Omental fat pad (tissue), 4 donors: Measurements from ENCODE around the gene PLN. TPM values are rescaled to one million over a fixed set of nuclear protein-coding genes. Genes with fewer than 3 reads are reported as not detected.

Experiments used
- ATAC-seq: fragments of 150-250 bp; one replicate; pipeline ENCODE4 v1.9.1; 2016; ENCODE audit warnings: mild to moderate bottlenecking, moderate library complexity; ENCODE audit not compliant: low FRiP score
- DNase-seq: peaks from one replicate; pipeline ENCODE4 v3.0.0-alpha.2; 2019; ENCODE audit warnings: low spot score
- total RNA-seq, 4 donors: library from RNA; depleted of rRNA; stranded (reverse); fragments of >200 nt; gene quantifications; one replicate each; pipeline ENCODE4 v1.1.0, GENCODE V29; 2016
- TF ChIP-seq, protein P1 (sequence below), 3 donors: fragments of 450-650 bp; IDR thresholded peaks; one replicate each; pipeline ENCODE4 v1.5.1; 2016 to 2017; ENCODE audit warnings: antibody characterized with exemption in 3 of 3, mild to moderate bottlenecking in 3 of 3, moderate library complexity in 2 of 3

Gene PLN
- total RNA-seq, 4 donors from 2014 or later, result 3.4 to 41.0 (median 3.8) TPM

- ATAC-seq, result no peak
- TF ChIP-seq, protein P1, sequence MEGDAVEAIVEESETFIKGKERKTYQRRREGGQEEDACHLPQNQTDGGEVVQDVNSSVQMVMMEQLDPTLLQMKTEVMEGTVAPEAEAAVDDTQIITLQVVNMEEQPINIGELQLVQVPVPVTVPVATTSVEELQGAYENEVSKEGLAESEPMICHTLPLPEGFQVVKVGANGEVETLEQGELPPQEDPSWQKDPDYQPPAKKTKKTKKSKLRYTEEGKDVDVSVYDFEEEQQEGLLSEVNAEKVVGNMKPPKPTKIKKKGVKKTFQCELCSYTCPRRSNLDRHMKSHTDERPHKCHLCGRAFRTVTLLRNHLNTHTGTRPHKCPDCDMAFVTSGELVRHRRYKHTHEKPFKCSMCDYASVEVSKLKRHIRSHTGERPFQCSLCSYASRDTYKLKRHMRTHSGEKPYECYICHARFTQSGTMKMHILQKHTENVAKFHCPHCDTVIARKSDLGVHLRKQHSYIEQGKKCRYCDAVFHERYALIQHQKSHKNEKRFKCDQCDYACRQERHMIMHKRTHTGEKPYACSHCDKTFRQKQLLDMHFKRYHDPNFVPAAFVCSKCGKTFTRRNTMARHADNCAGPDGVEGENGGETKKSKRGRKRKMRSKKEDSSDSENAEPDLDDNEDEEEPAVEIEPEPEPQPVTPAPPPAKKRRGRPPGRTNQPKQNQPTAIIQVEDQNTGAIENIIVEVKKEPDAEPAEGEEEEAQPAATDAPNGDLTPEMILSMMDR (IDR thresholded peaks at IDR 0.05), result no peak
- no peak for DNase-seq
Measured at GRCh38 chr6:118523216-118523615, 24.9 kb upstream of the PLN start.

- DNase-seq, result no peak
Measured at GRCh38 chr6:118524686-118525085, 23.4 kb upstream of the PLN start.

GRCh38 chr6:118525913-118526780 lies 21.9 kb upstream of the PLN start:
- TF ChIP-seq, protein P1 (IDR thresholded peaks at IDR 0.05), result no peak
- ATAC-seq, result no peak
- DNase-seq, result no peak

More at GRCh38 chr6:118524686-118525085, 23.4 kb upstream of the PLN start:
- TF ChIP-seq, protein P1 (IDR thresholded peaks at IDR 0.05), result no peak
- ATAC-seq, result no peak

GRCh38 chr6:118528129-118528528 lies 20.0 kb upstream of the PLN start:
- DNase-seq (no peak), ATAC-seq (no peak)
- TF ChIP-seq, protein P1 (IDR thresholded peaks at IDR 0.05), result no peak

GRCh38 chr6:118529756-118530155 lies 18.3 kb upstream of the PLN start:
- DNase-seq, result no peak
- no peak for ATAC-seq
- TF ChIP-seq, protein P1 (IDR thresholded peaks at IDR 0.05), result no peak

DNA sequence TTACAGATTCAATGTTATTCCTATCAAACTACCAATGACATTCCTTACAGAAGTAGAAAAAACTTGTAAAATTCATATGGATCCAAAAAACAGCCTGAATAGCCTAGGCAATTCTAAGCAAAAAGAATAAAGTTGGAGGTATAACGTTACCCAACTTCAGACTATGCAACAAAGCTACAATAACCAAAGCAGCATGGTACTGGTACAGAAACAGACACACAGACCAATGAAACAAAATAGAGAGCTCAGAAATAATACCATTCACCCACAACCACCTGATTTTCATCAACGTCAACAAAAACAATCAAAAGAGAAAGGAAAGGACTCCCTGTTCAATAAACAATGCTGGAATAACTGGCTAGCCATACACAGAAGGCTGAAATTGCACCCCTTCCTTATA lies 17.2 kb upstream of the PLN start:
- ATAC-seq (no peak), DNase-seq (no peak)
- TF ChIP-seq, protein P1 (IDR thresholded peaks at IDR 0.05), result no peak
